COLO668 (cell line): Measurements from ENCODE around the gene TNFRSF25.
"Not testable (repeated sequence)": the region's sequence is repeated elsewhere in the genome, so short reads cannot be mapped to it uniquely, and the experiment has no call there.

ENCODE experiments used
- DNase-seq: peaks from one replicate; lab custom pipeline; 2025; ENCODE audit not compliant: unreplicated experiment; lab: John Stamatoyannopoulos, UW

TNFRSF25 gene

GRCh38 chr1:6437012-6437700 is 28.8 kb downstream of the TNFRSF25 start:
- DNase-seq = peak; percentile 78

DNA sequence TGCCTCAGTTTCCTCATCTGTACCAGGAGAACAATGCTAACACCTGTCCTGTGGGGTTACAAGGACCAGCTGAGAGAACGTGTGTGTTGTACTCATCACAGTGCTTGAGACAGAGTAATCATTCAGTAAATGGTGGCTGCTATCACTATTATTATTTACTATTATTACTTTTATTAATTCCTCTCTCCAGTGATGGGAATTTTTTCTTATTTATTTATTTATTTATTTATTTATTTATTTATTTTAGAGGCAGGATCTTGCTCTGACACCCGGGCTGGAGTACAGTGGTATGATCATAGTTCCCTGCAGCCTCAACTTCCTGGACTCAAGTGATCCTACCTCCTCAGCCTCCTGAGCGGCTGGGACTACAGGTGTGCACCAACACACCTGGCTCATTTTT is 29.7 kb downstream of the TNFRSF25 start:
- not testable (repeated sequence) for DNase-seq

- no peak for DNase-seq
Measured at GRCh38 chr1:6435547-6435946, 30.4 kb downstream of the TNFRSF25 start.

- no peak for DNase-seq
Measured at GRCh38 chr1:6435129-6435528, 30.8 kb downstream of the TNFRSF25 start.

- no peak for DNase-seq
Measured at GRCh38 chr1:6434186-6434585, 31.8 kb downstream of the TNFRSF25 start.

GRCh38 chr1:6431645-6432579 is 34.1 kb downstream of the TNFRSF25 start:
- not testable (repeated sequence) for DNase-seq

- peak; percentile 26 for DNase-seq
Measured at GRCh38 chr1:6429660-6430411, 36.1 kb downstream of the TNFRSF25 start.

GRCh38 chr1:6428453-6428852 is 37.5 kb downstream of the TNFRSF25 start:
- DNase-seq = not testable (repeated sequence)

DNA sequence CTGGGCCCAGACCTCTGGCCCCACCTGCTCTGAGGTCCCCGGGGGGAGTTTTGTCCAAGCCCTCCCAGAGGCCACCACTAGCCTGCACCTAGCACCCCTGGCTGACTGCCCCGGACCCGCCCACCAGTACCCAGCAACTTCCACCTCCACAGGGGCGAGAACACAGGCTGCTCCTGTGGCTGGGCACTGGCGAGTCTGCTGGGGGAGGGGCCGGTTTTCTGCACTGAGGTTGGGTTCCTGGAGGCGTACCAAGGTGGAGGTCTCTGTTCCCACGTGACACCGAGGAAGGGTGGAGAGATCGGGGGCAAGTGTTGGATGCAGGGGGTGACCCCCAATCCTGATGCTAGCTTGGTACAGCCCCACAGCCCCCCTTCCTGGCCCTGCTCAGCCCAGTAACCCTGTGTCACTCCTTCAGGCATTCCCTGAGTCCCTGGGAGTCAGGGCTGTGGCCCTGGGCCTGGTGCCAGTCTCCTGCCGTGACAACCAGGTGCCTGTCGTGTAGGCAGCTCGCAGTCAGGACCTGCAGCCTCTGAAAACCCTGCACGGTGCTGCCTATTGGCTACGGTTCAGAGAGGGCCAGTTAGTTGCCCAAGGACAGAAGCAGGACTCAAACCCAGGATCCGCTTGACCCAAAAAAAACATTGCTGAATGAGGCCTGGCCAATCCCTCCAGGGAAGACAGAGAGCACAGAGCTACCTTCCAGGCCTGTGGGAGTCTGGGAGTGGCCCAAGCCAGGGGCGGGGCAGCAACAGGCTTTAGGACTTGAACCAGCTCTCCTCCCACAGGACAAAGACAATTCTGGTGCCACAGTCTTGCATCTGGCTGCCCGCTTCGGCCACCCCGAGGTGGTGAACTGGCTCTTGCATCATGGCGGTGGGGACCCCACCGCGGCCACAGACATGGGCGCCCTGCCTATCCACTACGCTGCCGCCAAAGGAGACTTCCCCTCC is 38.3 kb downstream of the TNFRSF25 start:
- DNase-seq = peak; percentile 46

DNA sequence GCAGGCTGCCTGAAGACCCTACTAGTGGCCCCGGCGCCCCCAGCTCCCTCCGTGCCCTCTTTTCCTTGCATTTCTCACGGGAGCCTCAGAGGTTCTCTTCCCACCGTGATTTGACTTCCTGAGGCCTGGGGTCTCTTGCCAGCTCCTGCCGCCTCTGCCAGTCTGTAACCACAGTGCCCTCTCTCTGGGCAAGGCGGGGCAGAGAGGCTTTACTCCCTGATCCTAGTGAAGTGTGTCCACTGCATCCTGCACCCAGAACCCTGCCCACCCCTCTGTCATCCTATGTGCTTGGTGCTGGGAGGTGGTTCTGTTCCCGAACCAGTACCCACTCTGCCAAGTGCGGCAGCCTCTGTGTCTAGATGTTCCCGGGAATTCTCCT is 39.0 kb downstream of the TNFRSF25 start:
- DNase-seq = no peak

DNA sequence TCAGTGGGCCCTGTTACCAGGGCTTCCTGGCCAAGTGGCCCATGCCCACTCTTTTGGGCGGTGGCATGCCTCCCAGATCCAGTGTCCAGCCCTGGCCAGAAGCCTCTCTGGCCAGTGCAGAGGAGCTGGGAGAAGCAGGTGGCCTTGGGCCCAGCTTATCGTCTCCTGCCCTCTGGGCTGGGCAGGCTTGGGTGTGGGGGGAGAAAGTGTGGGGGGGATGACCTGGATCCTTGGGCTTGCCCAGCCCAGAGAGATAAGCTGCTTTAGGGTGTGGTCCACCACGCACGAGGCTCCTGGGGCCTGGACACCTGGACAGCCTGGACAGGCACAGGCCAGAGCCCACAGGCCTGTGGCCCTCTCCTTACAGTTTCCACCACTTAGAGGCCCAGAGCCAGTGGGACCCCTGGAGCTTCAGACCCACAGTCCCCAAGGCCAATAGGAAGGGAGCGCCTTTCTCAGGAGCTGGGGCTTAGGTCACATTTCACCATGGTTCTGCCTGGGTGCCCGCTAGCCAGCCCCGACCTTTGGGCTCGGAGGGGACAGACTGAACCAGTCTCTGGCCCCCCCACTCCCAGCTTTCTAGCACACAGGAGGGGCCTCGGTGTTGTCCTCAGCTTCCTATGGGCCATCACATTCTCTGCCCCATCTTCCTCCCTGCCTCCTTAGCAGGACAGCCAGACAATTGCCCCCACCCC is 39.5 kb downstream of the TNFRSF25 start:
- no peak for DNase-seq

DNA sequence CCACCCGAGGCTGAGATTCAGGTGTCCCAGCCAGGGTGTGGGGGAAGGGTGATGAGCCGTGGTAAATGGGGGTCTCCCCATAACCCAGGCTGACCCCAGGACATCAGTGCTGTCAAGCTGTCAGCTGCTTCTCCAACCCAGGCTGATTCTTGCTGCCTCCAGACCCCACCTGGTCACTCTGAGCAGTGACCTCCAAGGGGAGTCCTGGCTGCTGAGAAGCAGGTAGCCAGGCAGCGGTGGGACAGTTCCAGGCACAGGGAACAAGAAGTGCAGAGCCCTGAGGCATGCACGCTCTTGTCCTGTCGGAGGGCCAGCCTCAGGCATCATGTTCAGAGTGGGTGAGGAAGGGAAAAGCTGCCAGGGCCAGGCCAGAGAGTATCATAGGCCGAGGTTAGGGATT is 40.3 kb downstream of the TNFRSF25 start:
- no peak for DNase-seq

GRCh38 chr1:6424619-6425593 is 41.1 kb downstream of the TNFRSF25 start, which contains the start of gene ESPN:
ESPN (plus strand) TSS chr1:6424776; CDS start chr1:6424956, 180 bp downstream.
- DNase-seq = peak; percentile 73

DNA sequence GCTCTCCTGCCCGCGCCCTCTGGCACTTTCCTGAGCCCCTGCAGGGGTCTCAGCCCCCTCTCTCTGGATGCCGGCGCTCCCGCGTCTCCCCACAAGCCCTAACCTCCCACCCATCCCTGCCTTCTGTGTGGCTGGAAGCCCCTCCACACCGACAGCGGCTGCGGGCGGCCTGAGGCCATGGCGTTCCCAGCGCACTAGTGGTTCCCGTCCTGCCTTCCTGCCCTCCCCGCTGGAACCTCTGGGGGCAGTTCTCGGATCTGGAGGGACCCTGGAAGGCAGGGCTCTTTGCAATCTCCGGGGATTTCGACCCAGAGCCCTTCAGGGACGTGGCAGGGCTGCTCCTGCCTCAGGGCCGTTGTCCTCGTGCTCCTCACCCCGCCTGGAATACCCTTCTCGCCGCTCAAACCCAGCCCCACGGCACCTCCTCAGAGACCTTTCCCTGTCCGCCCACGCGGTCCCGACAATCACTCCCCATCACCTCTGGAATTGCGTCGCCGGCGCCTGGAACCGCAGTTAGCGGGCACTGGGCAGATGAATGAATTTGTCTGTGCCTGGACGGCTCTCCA is 41.9 kb downstream of the TNFRSF25 start:
- DNase-seq = peak; percentile 38

GRCh38 chr1:6423321-6423999 is 42.5 kb downstream of the TNFRSF25 start:
- peak; percentile 97 for DNase-seq

GRCh38 chr1:6421266-6421665 is 44.7 kb downstream of the TNFRSF25 start:
- DNase-seq = no peak

DNA sequence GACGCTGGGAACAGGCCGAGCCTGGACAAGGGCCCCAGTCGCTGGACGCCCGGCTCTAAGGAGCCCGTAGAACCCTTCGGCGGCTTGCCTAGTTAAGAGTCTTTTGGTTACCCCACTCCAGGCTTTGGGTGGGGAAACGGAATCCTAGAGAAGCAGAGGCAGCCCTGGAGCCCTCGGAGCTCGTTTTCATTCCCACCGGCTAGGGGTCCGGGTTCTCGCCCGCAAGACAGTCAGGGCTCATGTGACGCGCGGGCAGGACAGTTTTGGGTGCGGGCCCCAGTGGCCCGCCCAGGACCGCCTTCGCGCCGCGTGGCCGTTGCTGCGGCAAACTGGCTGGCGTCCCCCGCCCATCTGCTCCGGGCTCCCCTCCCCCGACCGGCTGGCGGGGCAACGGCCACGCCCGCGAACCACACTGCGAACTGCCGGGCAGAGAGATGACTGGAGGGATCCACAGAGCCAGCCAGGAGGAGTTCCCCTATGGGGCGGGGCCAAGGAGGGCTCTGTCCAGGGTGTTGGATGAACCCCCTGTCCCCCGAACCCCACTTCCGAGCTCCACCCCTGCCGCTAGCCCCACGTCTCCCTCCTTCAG is 45.4 kb downstream of the TNFRSF25 start:
- no peak for DNase-seq
